GM12801 (cell line): Measurements from ENCODE around the gene BSN.

Source experiments
- CTCF ChIP-seq: IDR thresholded peaks from one replicate; pipeline ENCODE4 v1.5.1; 2011; ENCODE audit warnings: control low read depth; ENCODE audit not compliant: insufficient read length; ENCODE audit errors: extremely low read depth

The BSN gene

GRCh38 chr3:49536875-49537533 is 17.3 kb upstream of the BSN start:
- no peak for TF ChIP-seq CTCF

- no peak for TF ChIP-seq CTCF
Observed at GRCh38 chr3:49539659-49540560, 14.4 kb upstream of the BSN start.

- TF ChIP-seq CTCF = no peak
Observed at GRCh38 chr3:49552087-49552486, 2.2 kb upstream of the BSN start.

GRCh38 chr3:49553324-49553691 is 969 bp upstream of the BSN start:
- TF ChIP-seq CTCF = no peak

GRCh38 chr3:49554633-49555265 is 472 bp downstream of the BSN start:
- TF ChIP-seq CTCF = no peak

- TF ChIP-seq CTCF = no peak
Observed at GRCh38 chr3:49556500-49557275, 2.4 kb downstream of the BSN start.
